Fibroblast of gingiva (primary cell): ENCODE data around the gene IGF2BP2.
"Not testable (repeated sequence)": the region's sequence is repeated elsewhere in the genome, so short reads cannot be mapped to it uniquely, and the experiment has no call there.

Experiments used
- DNase-seq: peaks from one replicate; pipeline ENCODE4 v3.0.0-alpha.2; 2011; ENCODE audit warnings: low read depth

The IGF2BP2 gene

GRCh38 chr3:185825006-185825638 lies at the start of gene IGF2BP2:
Gene IGF2BP2, minus strand, starts transcription at chr3:185825042. Its CDS starts 82 bp downstream, at chr3:185824960.
- DNase-seq: peak; percentile 90

- DNase-seq: no peak
Measured at GRCh38 chr3:185874119-185874518, 49.3 kb upstream of the IGF2BP2 start.

GRCh38 chr3:185867650-185868049 lies 42.8 kb upstream of the IGF2BP2 start:
- DNase-seq: no peak

GRCh38 chr3:185866995-185867394 lies 42.2 kb upstream of the IGF2BP2 start:
- no peak for DNase-seq

- no peak for DNase-seq
Measured at GRCh38 chr3:185866555-185866954, 41.7 kb upstream of the IGF2BP2 start.

GRCh38 chr3:185865247-185865646 lies 40.4 kb upstream of the IGF2BP2 start:
- no peak for DNase-seq

GRCh38 chr3:185864767-185865166 lies 39.9 kb upstream of the IGF2BP2 start:
- no peak for DNase-seq

GRCh38 chr3:185862920-185863319 lies 38.1 kb upstream of the IGF2BP2 start:
- no peak for DNase-seq

GRCh38 chr3:185859294-185859972 lies 34.6 kb upstream of the IGF2BP2 start:
- DNase-seq: no peak

- no peak for DNase-seq
Measured at GRCh38 chr3:185858502-185859225, 33.8 kb upstream of the IGF2BP2 start.

- DNase-seq: no peak
Measured at GRCh38 chr3:185857208-185857607, 32.4 kb upstream of the IGF2BP2 start.

- no peak for DNase-seq
Measured at GRCh38 chr3:185856652-185857051, 31.8 kb upstream of the IGF2BP2 start.

- peak; percentile 90 for DNase-seq
Measured at GRCh38 chr3:185853771-185854170, 28.9 kb upstream of the IGF2BP2 start.

GRCh38 chr3:185852635-185853034 lies 27.8 kb upstream of the IGF2BP2 start:
- peak; percentile 92 for DNase-seq

GRCh38 chr3:185851959-185852358 lies 27.1 kb upstream of the IGF2BP2 start:
- no peak for DNase-seq

GRCh38 chr3:185851046-185851445 lies 26.2 kb upstream of the IGF2BP2 start:
- no peak for DNase-seq

- DNase-seq: peak; percentile 43
Measured at GRCh38 chr3:185847506-185847905, 22.7 kb upstream of the IGF2BP2 start.

- no peak for DNase-seq
Measured at GRCh38 chr3:185846037-185846436, 21.2 kb upstream of the IGF2BP2 start.

- no peak for DNase-seq
Measured at GRCh38 chr3:185844051-185844450, 19.2 kb upstream of the IGF2BP2 start.

- no peak for DNase-seq
Measured at GRCh38 chr3:185843635-185844034, 18.8 kb upstream of the IGF2BP2 start.

GRCh38 chr3:185843126-185843525 lies 18.3 kb upstream of the IGF2BP2 start:
- DNase-seq: no peak

- no peak for DNase-seq
Measured at GRCh38 chr3:185842241-185842640, 17.4 kb upstream of the IGF2BP2 start.

- not testable (repeated sequence) for DNase-seq
Measured at GRCh38 chr3:185838417-185838989, 13.7 kb upstream of the IGF2BP2 start.
